MCF 10A (cell line): ENCODE data around the gene DCBLD1. TPM values are rescaled to one million over a fixed set of nuclear protein-coding genes. Genes with fewer than 3 reads are reported as not detected.

Experiments
- BruUV-seq: library from RNA; stranded (reverse); fragments of 400-500 nt; replicated peaks from 2 replicates; lab custom pipeline; 2021; lab: Mats Ljungman, UMichigan
- CTCF ChIA-PET: fragments of 300-600 bp; sonication (Branson Sonifier 250); formaldehyde crosslinking; extraction: SDS; loops from one replicate; lab custom pipeline; 2021; ENCODE audit warnings: antibody characterized with exemption, inconsistent platforms; lab: Yijun Ruan, JAX
- POLR2A ChIA-PET: fragments of 300-600, 350-650 bp; sonication (Branson Sonifier 250); formaldehyde crosslinking; extraction: SDS; loops from one replicate; lab custom pipeline; 2020; ENCODE audit warnings: antibody characterized with exemption, inconsistent platforms; lab: Yijun Ruan, JAX
- DNase-seq: peaks from one replicate; pipeline ENCODE4 v3.0.0-alpha.2; 2018; ENCODE audit not compliant: unreplicated experiment
- H3K27ac Mint-ChIP-seq: one replicate; pipeline ENCODE4 v1.8.0; 2022; ENCODE audit warnings: mild to moderate bottlenecking, low read depth, mixed read lengths; ENCODE audit not compliant: unreplicated experiment
- H3K27me3 Mint-ChIP-seq: one replicate; pipeline ENCODE4 v1.8.0; 2022; ENCODE audit warnings: mixed read lengths; ENCODE audit not compliant: insufficient read depth, unreplicated experiment
- H3K36me3 Mint-ChIP-seq: one replicate; pipeline ENCODE4 v1.8.0; 2022; ENCODE audit warnings: mild to moderate bottlenecking, moderate library complexity, mixed read lengths; ENCODE audit not compliant: insufficient read depth, unreplicated experiment
- H3K4me1 Mint-ChIP-seq: one replicate; pipeline ENCODE4 v1.8.0; 2022; ENCODE audit warnings: mixed read lengths; ENCODE audit not compliant: insufficient read depth, unreplicated experiment
- H3K4me3 Mint-ChIP-seq: one replicate; pipeline ENCODE4 v1.8.0; 2022; ENCODE audit warnings: mild to moderate bottlenecking, moderate library complexity, mixed read lengths; ENCODE audit not compliant: unreplicated experiment
- H3K9me3 Mint-ChIP-seq: one replicate; pipeline ENCODE4 v1.8.0; 2022; ENCODE audit warnings: mixed read lengths; ENCODE audit not compliant: unreplicated experiment
- CTCF ChIP-seq: fragments of 200-600 bp; IDR thresholded peaks from one replicate; pipeline ENCODE4 v1.8.0; 2022; ENCODE audit warnings: antibody characterized with exemption, mild to moderate bottlenecking; ENCODE audit not compliant: unreplicated experiment
- intact Hi-C: fragments of 100-400 bp; cut with micrococcal nuclease; formaldehyde crosslinking; loops from 2 replicates; pipeline ENCODE4 v1.14.1; 2022
- total RNA-seq: library from RNA; stranded (reverse); gene quantifications from 2 replicates; pipeline ENCODE4 v1.2.3, GENCODE V29; 2022

The DCBLD1 gene
- total RNA-seq, 1 experiment from 2014 or later = 25.4 TPM

DNA sequence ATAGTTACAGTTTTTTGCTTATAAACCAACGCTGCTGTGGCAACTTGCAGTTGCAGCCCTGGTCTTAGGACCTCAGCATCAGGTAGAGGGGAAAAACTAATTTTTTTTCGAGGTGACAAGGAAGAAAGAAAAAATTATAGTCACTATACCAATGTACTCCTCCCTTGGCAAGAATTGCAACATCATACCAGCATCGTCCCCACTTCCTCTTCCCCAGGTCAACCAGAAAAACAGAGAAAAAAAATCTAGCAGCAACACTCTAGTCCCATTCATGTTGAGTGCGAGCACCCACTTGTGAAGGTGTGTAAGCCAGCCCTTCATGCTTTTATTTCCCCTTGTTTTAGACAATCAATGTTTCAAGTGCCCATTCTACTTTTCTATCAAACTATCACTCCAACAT, 13.1 kb upstream of the DCBLD1 start:
- Mint-ChIP-seq H3K27me3 (no peaks in the 10 kb centered on the region), H3K4me3 (no peak overlapping the region), H3K9me3 (no peaks in the 10 kb centered on the region), H3K27ac (no peak overlapping the region), H3K4me1 (peaks cover 5% of the 10 kb centered on the region), H3K36me3 (peaks cover 4% of the 10 kb centered on the region)
- no TSS peak for BruUV-seq
- ChIA-PET CTCF (interaction anchor here (1.2 to 2.3 kb wide), 3 partner anchors 9 to 13 kb away, joined by 4 to 8 read pairs (median 4); no protein-coding TSS in a partner anchor), POLR2A (no interaction called here)
- TF ChIP-seq CTCF = no peak
- intact Hi-C loops = no loop called here
- no peak for DNase-seq

DNA sequence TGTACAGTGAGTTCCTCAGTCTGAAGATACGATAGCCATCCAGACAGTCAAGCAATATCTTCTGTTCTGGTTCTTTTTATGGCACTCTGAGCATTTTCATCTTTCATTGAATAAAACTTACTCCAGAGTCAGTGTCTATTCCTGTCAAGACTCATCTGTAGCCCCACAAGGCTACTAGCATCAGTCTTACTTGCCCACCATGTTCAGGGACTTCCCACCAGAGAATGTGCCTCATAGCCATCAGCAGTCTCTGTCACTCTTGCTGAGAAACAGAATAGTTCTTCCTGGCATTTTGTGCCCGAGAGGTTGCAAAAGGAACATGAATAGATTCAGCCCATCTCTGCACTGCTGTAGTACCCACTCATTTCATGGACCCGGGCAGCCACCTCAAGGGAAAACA, 12.7 kb upstream of the DCBLD1 start:
- DNase-seq = no peak
- no peak for TF ChIP-seq CTCF
- peaks cover 4% of the 10 kb centered on the region for H3K36me3 Mint-ChIP-seq

DNA sequence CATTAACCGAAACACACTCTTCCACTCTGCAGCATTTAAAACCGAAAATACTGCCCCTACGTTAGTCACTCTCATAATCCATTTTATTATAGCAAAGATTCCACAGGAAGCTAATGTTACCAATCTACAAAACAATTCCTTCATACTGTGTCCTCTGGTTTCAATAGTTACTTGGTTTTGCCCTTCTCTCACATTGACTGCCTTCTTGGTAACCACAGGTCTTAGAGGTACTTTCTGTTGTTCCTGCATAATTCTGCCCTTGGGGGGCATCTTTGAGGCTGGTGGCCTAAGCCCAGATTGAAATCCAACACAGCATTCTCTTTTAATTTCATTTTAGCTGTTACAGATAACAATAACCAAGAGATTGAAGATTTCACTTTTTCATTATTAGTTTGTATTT, 9.8 kb upstream of the DCBLD1 start:
- no peaks in the 10 kb centered on the region for H3K9me3 Mint-ChIP-seq
- ChIA-PET CTCF (interaction anchor here (0.9 to 1.4 kb wide), 2 partner anchors 83 to 93 kb away, joined by 3 to 7 read pairs; no protein-coding TSS in a partner anchor), POLR2A (no interaction called here)
- intact Hi-C loops = no loop called here
- no peak for DNase-seq
- H3K36me3 Mint-ChIP-seq = no peaks in the 10 kb centered on the region
- H3K27ac Mint-ChIP-seq = no peak overlapping the region
- H3K4me3 Mint-ChIP-seq = no peak overlapping the region
- H3K4me1 Mint-ChIP-seq = no peaks in the 10 kb centered on the region
- TF ChIP-seq CTCF = no peak
- BruUV-seq = no TSS peak
- no peaks in the 10 kb centered on the region for H3K27me3 Mint-ChIP-seq

More for the DNA sequence above, 12.7 kb upstream of the DCBLD1 start:
- H3K4me1 Mint-ChIP-seq = peaks cover under 1% of the 10 kb centered on the region
- intact Hi-C loops = no loop called here
- no TSS peak for BruUV-seq
- CTCF ChIA-PET = interaction anchor here (1.0 to 1.4 kb wide), 2 partner anchors 10 to 11 kb away, joined by 3 to 7 read pairs; no protein-coding TSS in a partner anchor
- POLR2A ChIA-PET = no interaction called here
- no peaks in the 10 kb centered on the region for H3K27me3 Mint-ChIP-seq
- H3K9me3 Mint-ChIP-seq = no peaks in the 10 kb centered on the region
- H3K27ac Mint-ChIP-seq = no peak overlapping the region
- no peak overlapping the region for H3K4me3 Mint-ChIP-seq

GRCh38 chr6:117473401-117473800, 9.1 kb upstream of the DCBLD1 start:
- intact Hi-C loops = no loop called here
- DNase-seq = no peak
- ChIA-PET POLR2A (interaction anchor here (1.2 kb wide), 1 partner anchor 10 kb away, joined by 5 read pairs; the partner anchor contains the start of gene DCBLD1), CTCF (interaction anchor here (0.9 kb wide), 1 partner anchor 92 kb away, joined by 3 read pairs; no protein-coding TSS in a partner anchor)
- no peaks in the 10 kb centered on the region for H3K36me3 Mint-ChIP-seq
- no peak overlapping the region for H3K4me3 Mint-ChIP-seq
- BruUV-seq = no TSS peak
- no peaks in the 10 kb centered on the region for H3K27me3 Mint-ChIP-seq
- H3K4me1 Mint-ChIP-seq = no peaks in the 10 kb centered on the region
- no peak overlapping the region for H3K27ac Mint-ChIP-seq
- no peaks in the 10 kb centered on the region for H3K9me3 Mint-ChIP-seq
- no peak for TF ChIP-seq CTCF
